Chondrocyte (in vitro differentiated cells): ENCODE data around the gene TMEM235. TPM values are rescaled to one million over a fixed set of nuclear protein-coding genes. Genes with fewer than 3 reads are reported as not detected.

Experiments
- DNase-seq: peaks from one replicate; pipeline ENCODE4 v3.0.0; 2021; ENCODE audit warnings: mixed read lengths, low spot score
- H3K27ac Mint-ChIP-seq: one replicate; pipeline ENCODE4 v1.8.0; 2021; ENCODE audit warnings: mild to moderate bottlenecking, moderate library complexity, mixed read lengths; ENCODE audit not compliant: unreplicated experiment
- H3K27me3 Mint-ChIP-seq: 2 replicates; pipeline ENCODE4 v1.8.0; 2021; ENCODE audit warnings: low read depth, mixed read lengths
- H3K36me3 Mint-ChIP-seq: 2 replicates; pipeline ENCODE4 v1.8.0; 2021; ENCODE audit warnings: low read depth, mixed read lengths
- H3K4me1 Mint-ChIP-seq: 2 replicates; pipeline ENCODE4 v1.8.0; 2021; ENCODE audit warnings: low read depth, mild to moderate bottlenecking, mixed read lengths
- H3K4me3 Mint-ChIP-seq: one replicate; pipeline ENCODE4 v1.8.0; 2021; ENCODE audit warnings: mild to moderate bottlenecking, moderate library complexity, mixed read lengths; ENCODE audit not compliant: unreplicated experiment
- H3K9me3 Mint-ChIP-seq: 2 replicates; pipeline ENCODE4 v1.8.0; 2021; ENCODE audit warnings: low read depth, mixed read lengths
- CTCF ChIP-seq: fragments of 200-600 bp; sonication (generic); IDR thresholded peaks from 2 replicates; pipeline ENCODE4 v1.5.0; 2021; ENCODE audit warnings: antibody characterized with exemption, mild to moderate bottlenecking, moderate library complexity
- total RNA-seq: library from RNA; stranded (reverse); gene quantifications from 3 replicates; pipeline ENCODE4 v1.2.1, GENCODE V29; 2021

Gene TMEM235
- total RNA-seq, 1 donor from 2014 or later, result not detected

GRCh38 chr17:78226759-78227454 is 4.5 kb upstream of the TMEM235 start:
- no peak overlapping the region for H3K4me3 Mint-ChIP-seq
- no peak overlapping the region for H3K27ac Mint-ChIP-seq
- no peak for TF ChIP-seq CTCF
- H3K36me3 Mint-ChIP-seq, result peaks cover 2% of the 10 kb centered on the region
- H3K27me3 Mint-ChIP-seq, result peaks cover 11% of the 10 kb centered on the region
- H3K4me1 Mint-ChIP-seq, result no peaks in the 10 kb centered on the region
- no peaks in the 10 kb centered on the region for H3K9me3 Mint-ChIP-seq
- DNase-seq, result no peak

GRCh38 chr17:78227455-78227916 is 3.9 kb upstream of the TMEM235 start:
- Mint-ChIP-seq H3K27ac (no peak overlapping the region), H3K4me1 (no peaks in the 10 kb centered on the region)

GRCh38 chr17:78228176-78228575 is 3.3 kb upstream of the TMEM235 start:
- TF ChIP-seq CTCF, result no peak
- no peaks in the 10 kb centered on the region for H3K4me1 Mint-ChIP-seq
- H3K4me3 Mint-ChIP-seq, result no peak overlapping the region
- H3K27me3 Mint-ChIP-seq, result peaks cover 21% of the 10 kb centered on the region
- H3K36me3 Mint-ChIP-seq, result peaks cover 2% of the 10 kb centered on the region
- no peak for DNase-seq
- no peak overlapping the region for H3K27ac Mint-ChIP-seq
- H3K9me3 Mint-ChIP-seq, result no peaks in the 10 kb centered on the region

More at GRCh38 chr17:78227455-78227916, 3.9 kb upstream of the TMEM235 start:
- TF ChIP-seq CTCF, result no peak
- H3K27me3 Mint-ChIP-seq, result peaks cover 16% of the 10 kb centered on the region
- H3K9me3 Mint-ChIP-seq, result no peaks in the 10 kb centered on the region
- H3K4me3 Mint-ChIP-seq, result no peak overlapping the region
- peaks cover 2% of the 10 kb centered on the region for H3K36me3 Mint-ChIP-seq
- DNase-seq, result no peak

GRCh38 chr17:78230252-78230962 is 1.0 kb upstream of the TMEM235 start:
- H3K9me3 Mint-ChIP-seq, result no peaks in the 10 kb centered on the region

More at GRCh38 chr17:78230252-78230962, 1.0 kb upstream of the TMEM235 start:
- Mint-ChIP-seq H3K27me3 (peaks cover 21% of the 10 kb centered on the region), H3K27ac (no peak overlapping the region), H3K4me1 (no peaks in the 10 kb centered on the region), H3K36me3 (no peaks in the 10 kb centered on the region), H3K4me3 (no peak overlapping the region)
- no peak for TF ChIP-seq CTCF
- DNase-seq, result no peak
